GM18951 (cell line): ENCODE measurements around the gene HMGA1.

Experiments
- POLR2A ChIP-seq: IDR thresholded peaks from 4 replicates; pipeline ENCODE4 v1.6.1; 2011; ENCODE audit warnings: mild to moderate bottlenecking; ENCODE audit not compliant: insufficient read length, insufficient read depth; ENCODE audit errors: extremely low read depth
- in situ Hi-C: fragments of 300-500 bp; cut with MboI; formaldehyde crosslinking; loops from one replicate; pipeline ENCODE4 v1.12.0; 2022; ENCODE audit warnings: low sequenced_read_pairs, mixed read lengths, inconsistent platforms; ENCODE audit not compliant: unreplicated experiment

The HMGA1 gene

GRCh38 chr6:34205466-34205865, 31.2 kb upstream of the HMGA1 start:
- no peak for TF ChIP-seq POLR2A
- in situ Hi-C loops = no loop called here

DNA sequence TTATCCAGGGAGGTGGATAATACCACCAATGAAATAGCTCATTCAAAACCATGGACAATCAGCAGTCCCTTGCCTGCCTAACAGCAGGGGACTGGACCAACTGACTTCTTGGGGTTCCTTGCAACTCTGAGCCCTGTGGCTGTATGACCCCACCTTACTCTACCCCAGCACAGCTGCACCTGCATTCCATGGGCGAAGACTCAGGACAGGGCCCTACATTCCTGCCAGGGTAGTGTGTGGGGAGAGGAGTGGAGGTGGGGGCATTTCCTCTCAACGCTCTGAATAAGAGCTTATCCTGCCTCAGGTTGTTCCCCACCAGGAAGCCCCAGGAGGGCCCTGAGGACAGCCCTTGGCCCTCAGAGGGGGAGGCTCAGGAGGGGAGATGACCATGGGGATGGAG, 30.8 kb upstream of the HMGA1 start:
- in situ Hi-C loops = no loop called here

DNA sequence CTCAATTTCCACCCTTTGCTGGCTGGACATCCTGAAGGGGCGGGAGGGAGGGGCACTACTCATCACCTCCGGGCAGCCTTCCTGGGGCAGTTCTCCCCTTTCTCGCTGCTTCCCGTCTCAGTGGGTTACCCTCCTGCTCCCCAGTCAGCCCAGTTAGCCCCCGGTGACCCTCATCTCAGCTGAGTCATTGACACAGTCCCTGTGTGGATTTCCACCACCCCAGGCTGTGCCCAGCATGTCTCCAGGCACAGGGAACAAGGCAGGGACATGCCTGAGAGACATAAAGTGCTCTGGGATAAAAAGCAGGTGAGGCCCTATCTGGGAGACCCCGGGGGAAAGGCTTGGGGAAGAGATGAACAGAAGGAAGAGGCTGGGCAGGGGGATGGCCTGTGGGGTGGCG, 29.9 kb upstream of the HMGA1 start:
- in situ Hi-C loops = no loop called here
- no peak for TF ChIP-seq POLR2A

More for the DNA sequence above, 30.8 kb upstream of the HMGA1 start:
- TF ChIP-seq POLR2A = no peak

GRCh38 chr6:34207695-34208443, 28.8 kb upstream of the HMGA1 start:
- no peak for TF ChIP-seq POLR2A
- in situ Hi-C loops = no loop called here

- no peak for TF ChIP-seq POLR2A
- in situ Hi-C loops = no loop called here
These were observed 22.9 kb upstream of the HMGA1 start for GRCh38 chr6:34213772-34214171.

DNA sequence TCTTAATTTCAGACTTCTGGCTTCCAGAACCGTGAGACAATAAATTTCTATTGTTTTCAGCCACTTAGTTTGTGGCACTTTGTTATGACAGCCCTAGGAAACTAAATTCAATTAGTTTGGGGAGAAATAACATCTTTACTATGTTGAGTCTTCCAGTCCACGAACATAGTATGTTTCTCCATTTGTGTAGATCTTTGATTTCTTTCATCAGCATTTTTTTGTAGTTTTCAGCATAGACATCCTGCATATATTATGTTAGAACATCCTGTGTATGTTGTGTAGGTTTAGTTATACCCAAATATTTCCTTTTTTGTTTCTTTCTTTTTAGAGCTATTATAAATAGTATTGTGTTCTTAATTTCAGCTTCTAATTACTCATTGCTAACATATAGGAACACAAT, 18.0 kb upstream of the HMGA1 start:
- TF ChIP-seq POLR2A = no peak
- in situ Hi-C loops = no loop called here

DNA sequence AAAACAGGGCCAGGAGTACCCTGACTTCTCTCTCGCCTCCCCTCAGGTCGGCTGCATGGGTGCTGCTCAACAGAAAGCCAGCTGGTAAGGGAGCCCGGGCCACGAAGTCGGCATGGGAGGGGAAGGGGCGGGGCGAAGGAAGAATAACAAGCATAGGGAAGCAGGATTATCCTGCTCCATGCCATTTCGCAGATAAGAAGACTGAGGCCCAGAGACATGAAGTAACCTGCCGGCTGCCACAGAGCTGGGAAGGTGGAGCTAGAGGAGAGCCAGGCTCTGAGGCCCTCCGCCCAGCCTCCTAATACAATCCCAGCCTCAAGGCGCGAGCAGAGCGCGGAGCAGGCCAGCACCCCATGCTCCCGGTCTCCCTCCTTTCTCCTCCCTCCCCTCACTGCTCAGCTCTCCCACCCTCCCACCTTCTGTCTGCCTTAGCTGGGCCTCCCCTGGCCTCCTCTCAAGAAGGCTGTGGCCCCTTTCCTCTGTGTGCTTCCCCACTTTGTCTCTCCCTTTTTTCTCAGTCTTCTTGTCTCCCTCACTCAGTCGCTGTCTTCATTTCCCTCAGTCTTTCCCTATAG, 13.2 kb upstream of the HMGA1 start:
- no peak for TF ChIP-seq POLR2A
- in situ Hi-C loops = no loop called here

- TF ChIP-seq POLR2A = peak; percentile 56
- in situ Hi-C loops = no loop called here
These were observed 12.4 kb upstream of the HMGA1 start for GRCh38 chr6:34223956-34224940.

DNA sequence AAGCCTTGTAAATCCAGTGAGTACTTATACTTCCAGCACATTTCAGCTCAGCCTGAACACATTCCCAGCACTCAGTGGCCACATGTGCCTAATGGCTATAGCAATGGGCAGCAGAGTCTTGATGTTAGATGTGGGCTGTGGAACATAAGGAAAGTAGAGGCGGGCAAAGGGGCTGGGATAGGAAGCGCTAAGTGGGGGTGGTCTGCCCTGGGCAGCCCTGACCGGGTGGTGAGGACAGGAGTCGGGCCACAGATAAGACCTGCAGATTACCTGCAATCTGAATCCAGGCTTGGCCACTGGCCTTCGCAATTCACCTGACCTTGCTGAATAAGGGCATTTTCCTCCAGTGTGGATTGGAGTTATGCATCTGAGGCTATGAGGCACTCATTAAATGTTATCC, 11.1 kb upstream of the HMGA1 start:
- in situ Hi-C loops = no loop called here

DNA sequence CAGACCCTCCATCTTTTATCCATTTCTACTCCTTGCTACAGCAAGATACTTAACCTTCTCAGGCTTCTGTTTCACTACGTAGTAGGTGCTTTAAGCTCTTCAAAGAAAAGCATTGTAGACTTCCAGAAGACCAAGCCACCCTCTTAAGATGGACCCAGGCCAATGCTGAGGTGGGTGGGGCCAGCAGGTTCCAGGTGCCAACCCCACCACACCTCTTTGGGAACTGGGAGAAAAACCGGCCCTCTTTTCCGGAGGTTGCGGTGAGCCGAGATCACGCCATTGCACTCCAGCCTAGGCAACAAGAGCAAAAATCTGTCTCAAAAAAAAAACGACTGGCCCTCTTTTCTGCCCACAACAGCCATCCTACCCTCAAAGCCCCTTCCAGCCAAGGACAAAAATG, 10.6 kb upstream of the HMGA1 start:
- in situ Hi-C loops = no loop called here
- no peak for TF ChIP-seq POLR2A

More for the DNA sequence above, 11.1 kb upstream of the HMGA1 start:
- no peak for TF ChIP-seq POLR2A

DNA sequence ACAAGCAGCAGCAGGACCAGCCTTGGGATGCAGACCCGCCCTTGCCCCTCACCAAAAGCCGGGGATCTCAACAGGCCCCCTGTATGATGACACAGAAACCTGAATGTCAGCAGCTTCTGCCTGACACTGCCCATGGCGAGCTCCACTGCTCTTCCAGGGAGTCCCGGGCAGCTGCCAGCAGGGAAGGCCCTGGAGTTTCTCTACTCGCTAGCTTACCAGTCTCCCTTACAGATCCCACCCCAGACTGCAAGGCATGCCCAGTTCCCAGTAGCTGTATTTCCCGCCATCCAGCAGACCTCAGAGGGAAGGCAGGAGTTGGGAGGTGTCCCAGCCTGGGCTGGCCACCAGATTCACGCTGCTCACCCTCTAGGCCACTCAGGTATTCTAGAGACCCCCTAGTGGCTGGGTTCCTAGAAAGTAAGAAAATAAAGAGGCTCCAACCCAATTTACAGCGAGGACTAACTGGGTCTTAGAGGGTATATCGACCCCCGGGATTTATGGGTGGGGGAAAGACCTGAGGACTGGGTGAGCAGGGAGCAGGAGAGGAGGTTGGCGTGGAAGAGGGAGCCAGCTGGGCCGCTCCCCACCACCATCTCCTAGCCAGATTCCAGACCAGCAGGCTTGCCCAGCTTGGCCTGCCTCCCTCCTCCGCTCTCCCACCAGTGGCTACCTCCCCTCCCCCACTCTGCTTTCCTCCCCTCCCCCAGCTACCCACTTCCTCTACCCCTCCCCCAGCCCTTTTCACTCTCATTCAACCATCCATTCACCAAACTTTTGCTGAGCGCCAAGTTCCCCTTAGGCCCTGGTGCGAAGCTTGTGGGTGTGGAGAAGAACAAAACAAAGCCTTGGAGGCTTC, 9.7 kb upstream of the HMGA1 start:
- in situ Hi-C loops = no loop called here

GRCh38 chr6:34227761-34228421, 8.8 kb upstream of the HMGA1 start:
- TF ChIP-seq POLR2A = no peak
- in situ Hi-C loops = no loop called here

More for the DNA sequence above, 9.7 kb upstream of the HMGA1 start:
- TF ChIP-seq POLR2A = no peak
